Loucy (cell line): Measurements from ENCODE around the gene MYO1E.

Experiments used
- H2AFZ ChIP-seq: fragments of 200-600 bp; sonication (generic); 2 replicates; pipeline ENCODE4 v1.6.0; 2016; ENCODE audit warnings: antibody characterized with exemption, mild to moderate bottlenecking, low read length, moderate library complexity
- H3F3A ChIP-seq: fragments of 200-600 bp; 2 replicates; pipeline ENCODE4 v1.6.0; 2016; ENCODE audit warnings: antibody characterized with exemption, low read depth, mild to moderate bottlenecking
- H3K27me3 ChIP-seq: fragments of 200-600 bp; sonication (generic); 2 replicates; pipeline ENCODE4 v1.6.1; 2014; ENCODE audit warnings: low read length, mild to moderate bottlenecking; ENCODE audit not compliant: insufficient read depth, poor library complexity, severe bottlenecking
- H3K36me3 ChIP-seq: fragments of 200-600 bp; sonication (generic); 2 replicates; pipeline ENCODE4 v1.6.1; 2016; ENCODE audit warnings: low read length; ENCODE audit not compliant: insufficient read depth
- H3K4me1 ChIP-seq: fragments of 200-600 bp; sonication (generic); 2 replicates; pipeline ENCODE4 v1.5.1; 2014; ENCODE audit warnings: low read length, mild to moderate bottlenecking; ENCODE audit not compliant: insufficient read depth, poor library complexity, severe bottlenecking
- H3K4me2 ChIP-seq: fragments of 200-600 bp; sonication (generic); 2 replicates; pipeline ENCODE4 v1.6.0; 2014; ENCODE audit warnings: antibody characterized with exemption, low read length, low read depth, mild to moderate bottlenecking; ENCODE audit not compliant: poor library complexity, severe bottlenecking
- H3K4me3 ChIP-seq: fragments of 200-600 bp; sonication (generic); 2 replicates; pipeline ENCODE4 v1.5.1; 2014; ENCODE audit warnings: low read length, mild to moderate bottlenecking, mixed read lengths; ENCODE audit not compliant: poor library complexity, severe bottlenecking
- H3K79me2 ChIP-seq: fragments of 200-600 bp; sonication (generic); 2 replicates; pipeline ENCODE4 v1.6.1; 2014; ENCODE audit warnings: low read length; ENCODE audit not compliant: insufficient read depth
- H3K9ac ChIP-seq: fragments of 200-600 bp; sonication (generic); 2 replicates; pipeline ENCODE4 v1.6.0; 2014; ENCODE audit warnings: mild to moderate bottlenecking, low read depth, low read length, moderate library complexity; ENCODE audit not compliant: poor library complexity, severe bottlenecking
- H3K9me2 ChIP-seq: fragments of 200-600 bp; sonication (generic); replicated peaks from 2 replicates; pipeline ENCODE4 v1.6.1; 2016; ENCODE audit warnings: low read depth, low read length, mixed read lengths
- H3K9me3 ChIP-seq: fragments of 200-600 bp; sonication (generic); 2 replicates; pipeline ENCODE4 v1.6.1; 2014; ENCODE audit warnings: mild to moderate bottlenecking, antibody characterized with exemption, low read length, low read depth; ENCODE audit not compliant: insufficient read depth
- H4K20me1 ChIP-seq: fragments of 200-600 bp; sonication (generic); 2 replicates; pipeline ENCODE4 v1.6.0; 2014; ENCODE audit warnings: antibody characterized with exemption, low read length, mild to moderate bottlenecking; ENCODE audit not compliant: insufficient read depth, poor library complexity, severe bottlenecking
- CTCF ChIP-seq: fragments of 200-600 bp; sonication (generic); conservative IDR thresholded peaks from 2 replicates; pipeline ENCODE4 v1.5.1; 2014; ENCODE audit warnings: mild to moderate bottlenecking, antibody characterized with exemption, low read length
- EZH2phosphoT487 ChIP-seq: fragments of 200-600 bp; IDR thresholded peaks from 2 replicates; pipeline ENCODE4 v1.6.1; 2018; ENCODE audit warnings: antibody characterized with exemption, mild to moderate bottlenecking, moderate library complexity, borderline replicate concordance

The MYO1E gene

GRCh38 chr15:59208613-59209249, 163.9 kb downstream of the MYO1E start:
- Histone ChIP-seq H3K9ac (no peak overlapping the region), H3K27me3 (no peaks in the 10 kb centered on the region), H3K9me3 (no peaks in the 10 kb centered on the region), H3K4me3 (no peak overlapping the region), H3K36me3 (no peaks in the 10 kb centered on the region), H3K79me2 (no peaks in the 10 kb centered on the region), H3K4me2 (no peak overlapping the region), H3K4me1 (no peaks in the 10 kb centered on the region), H3K9me2 (no peaks in the 10 kb centered on the region), H4K20me1 (no peaks in the 10 kb centered on the region), H2AFZ (no peak overlapping the region), H3F3A (no peaks in the 10 kb centered on the region)
- no peak for TF ChIP-seq CTCF
- TF ChIP-seq EZH2phosphoT487 = no peak

GRCh38 chr15:59206623-59207183, 166.0 kb downstream of the MYO1E start, which contains the start of gene LDHAL6B:
LDHAL6B (plus strand) TSS chr15:59206843; CDS start chr15:59206941, 98 bp downstream.
- Histone ChIP-seq H3F3A (no peaks in the 10 kb centered on the region), H3K4me3 (no peak within 1 kb of the TSS), H3K4me1 (no peaks in the 10 kb centered on the region), H3K9me2 (no peaks in the 10 kb centered on the region), H3K9ac (no peak within 1 kb of the TSS), H3K36me3 (no peaks in the 10 kb centered on the region), H3K79me2 (no peaks in the 10 kb centered on the region), H4K20me1 (no peaks in the 10 kb centered on the region), H3K9me3 (no peaks in the 10 kb centered on the region), H2AFZ (no peak within 1 kb of the TSS), H3K27me3 (no peaks in the 10 kb centered on the region), H3K4me2 (no peak within 1 kb of the TSS)
- TF ChIP-seq EZH2phosphoT487 (no peak), CTCF (no peak)

- no peaks in the 10 kb centered on the region for H3K36me3 ChIP-seq
- no peaks in the 10 kb centered on the region for H4K20me1 ChIP-seq
- no peaks in the 10 kb centered on the region for H3K79me2 ChIP-seq
These were observed 166.6 kb downstream of the MYO1E start for GRCh38 chr15:59205839-59206622.

More at GRCh38 chr15:59205839-59206622, 166.6 kb downstream of the MYO1E start:
- no peak for TF ChIP-seq EZH2phosphoT487
- no peak for TF ChIP-seq CTCF
- Histone ChIP-seq H3K4me2 (no peak overlapping the region), H3K9me2 (no peaks in the 10 kb centered on the region), H3K9ac (no peak overlapping the region), H3K4me3 (no peak overlapping the region), H3K9me3 (no peaks in the 10 kb centered on the region), H3K4me1 (no peaks in the 10 kb centered on the region), H2AFZ (no peak overlapping the region), H3F3A (no peaks in the 10 kb centered on the region), H3K27me3 (no peaks in the 10 kb centered on the region)
